ENCODE data around the gene TYW1.
"Not testable (repeated sequence)": the region's sequence is repeated elsewhere in the genome, so short reads cannot be mapped to it uniquely, and the experiment has no call there.

TYW1 gene

GRCh38 chr7:67045496-67045995, 48.9 kb downstream of the TYW1 start:
- Histone ChIP-seq H3K9ac (ENCODE audit: low read length) (no peak overlapping the region), H3K4me2 (ENCODE audit: low read length) (no peak overlapping the region), H3K27me3 (ENCODE audit: insufficient read depth, low read length) (no peaks in the 10 kb centered on the region), H4K12ac (ENCODE audit: low read depth, low read length) (no peak overlapping the region), H3K9me3 (ENCODE audit: insufficient read depth, low read depth, low read length) (no peaks in the 10 kb centered on the region), H3K14ac (ENCODE audit: low read length) (no peak overlapping the region), H4K91ac (ENCODE audit: low read depth, low read length) (no peak overlapping the region), H3K79me2 (ENCODE audit: control insufficient read depth, insufficient read depth, low read length, poor library complexity) (no peaks in the 10 kb centered on the region), H3K27ac (ENCODE audit: low read depth, low read length) (no peak overlapping the region), H2AFZ (ENCODE audit: insufficient read depth, low read length, poor library complexity) (no peak overlapping the region), H3K79me1 (ENCODE audit: low read length) (no peaks in the 10 kb centered on the region), H3K36me3 (ENCODE audit: control insufficient read depth in 1 of 2, insufficient read depth in 2 of 2, low read length in 2 of 2) (peaks cover 0 to 2% of the 10 kb centered on the region in 2 experiments), H2BK12ac (ENCODE audit: low read length) (no peak overlapping the region), H3K18ac (ENCODE audit: low read length) (no peak overlapping the region), H3K4me3 (ENCODE audit: low read depth, low read length) (no peak overlapping the region), H3K4me1 (ENCODE audit: control insufficient read depth in 1 of 2, insufficient read depth in 2 of 2, low read length in 2 of 2) (no peaks in the 10 kb centered on the region), H3K4ac (ENCODE audit: low read depth, low read length) (no peak overlapping the region), H2AK5ac (ENCODE audit: low read length) (no peak overlapping the region), H2BK120ac (ENCODE audit: insufficient read depth, low read length, poor library complexity) (no peak overlapping the region), H3K23ac (ENCODE audit: low read length) (no peak overlapping the region), H2BK5ac (ENCODE audit: low read depth, low read length, poor library complexity) (no peak overlapping the region), H4K8ac (ENCODE audit: low read depth, low read length) (no peak overlapping the region)
- no peak for DNase-seq
- no CpG with 5 or more reads among the region's 4 CpGs for WGBS (ENCODE audit: extremely low coverage, insufficient coverage, insufficient read length)

- not testable (repeated sequence) for H3K79me2 ChIP-seq (ENCODE audit: control insufficient read depth, insufficient read depth, low read length, poor library complexity); H3K23ac ChIP-seq (ENCODE audit: low read length); H3K27me3 ChIP-seq (ENCODE audit: insufficient read depth, low read length); H3K9ac ChIP-seq (ENCODE audit: low read length); H3K36me3 ChIP-seq (ENCODE audit: control insufficient read depth in 1 of 2, insufficient read depth in 2 of 2, low read length in 2 of 2); H2BK12ac ChIP-seq (ENCODE audit: low read length); H3K4ac ChIP-seq (ENCODE audit: low read depth, low read length); H2BK120ac ChIP-seq (ENCODE audit: insufficient read depth, low read length, poor library complexity); H3K4me3 ChIP-seq (ENCODE audit: low read depth, low read length); H3K27ac ChIP-seq (ENCODE audit: low read depth, low read length); H4K91ac ChIP-seq (ENCODE audit: low read depth, low read length); H3K4me1 ChIP-seq (ENCODE audit: control insufficient read depth in 1 of 2, insufficient read depth in 2 of 2, low read length in 2 of 2); H4K8ac ChIP-seq (ENCODE audit: low read depth, low read length); H3K4me2 ChIP-seq (ENCODE audit: low read length); H2AFZ ChIP-seq (ENCODE audit: insufficient read depth, low read length, poor library complexity); H3K18ac ChIP-seq (ENCODE audit: low read length); DNase-seq; H4K12ac ChIP-seq (ENCODE audit: low read depth, low read length); H3K14ac ChIP-seq (ENCODE audit: low read length); H3K79me1 ChIP-seq (ENCODE audit: low read length); H2AK5ac ChIP-seq (ENCODE audit: low read length); H2BK5ac ChIP-seq (ENCODE audit: low read depth, low read length, poor library complexity); H3K9me3 ChIP-seq (ENCODE audit: insufficient read depth, low read depth, low read length)
- no CpG with 5 or more reads among the region's 2 CpGs for WGBS (ENCODE audit: extremely low coverage, insufficient coverage, insufficient read length)
Observed at GRCh38 chr7:67046819-67047218, 50.2 kb downstream of the TYW1 start.

GRCh38 chr7:67049908-67050307, 53.3 kb downstream of the TYW1 start:
- H3K9ac ChIP-seq (ENCODE audit: low read length); H4K91ac ChIP-seq (ENCODE audit: low read depth, low read length); H4K8ac ChIP-seq (ENCODE audit: low read depth, low read length); H2AFZ ChIP-seq (ENCODE audit: insufficient read depth, low read length, poor library complexity); H3K79me2 ChIP-seq (ENCODE audit: control insufficient read depth, insufficient read depth, low read length, poor library complexity); H3K79me1 ChIP-seq (ENCODE audit: low read length); H3K14ac ChIP-seq (ENCODE audit: low read length); H3K4me1 ChIP-seq (ENCODE audit: control insufficient read depth in 1 of 2, insufficient read depth in 2 of 2, low read length in 2 of 2); H2BK12ac ChIP-seq (ENCODE audit: low read length); H3K27ac ChIP-seq (ENCODE audit: low read depth, low read length); H2BK120ac ChIP-seq (ENCODE audit: insufficient read depth, low read length, poor library complexity); H3K18ac ChIP-seq (ENCODE audit: low read length); H3K9me3 ChIP-seq (ENCODE audit: insufficient read depth, low read depth, low read length); H4K12ac ChIP-seq (ENCODE audit: low read depth, low read length); H2BK5ac ChIP-seq (ENCODE audit: low read depth, low read length, poor library complexity); H2AK5ac ChIP-seq (ENCODE audit: low read length); H3K4me2 ChIP-seq (ENCODE audit: low read length); H3K4ac ChIP-seq (ENCODE audit: low read depth, low read length); H3K23ac ChIP-seq (ENCODE audit: low read length); H3K27me3 ChIP-seq (ENCODE audit: insufficient read depth, low read length); H3K36me3 ChIP-seq (ENCODE audit: control insufficient read depth in 1 of 2, insufficient read depth in 2 of 2, low read length in 2 of 2); H3K4me3 ChIP-seq (ENCODE audit: low read depth, low read length): not testable (repeated sequence)
- peak in 1 of 2 donors; percentile 55 for DNase-seq
- no CpG with 5 or more reads among the region's 2 CpGs for WGBS (ENCODE audit: extremely low coverage, insufficient coverage, insufficient read length)

- H3K23ac ChIP-seq (ENCODE audit: low read length); H3K9me3 ChIP-seq (ENCODE audit: insufficient read depth, low read depth, low read length); DNase-seq; H3K4me2 ChIP-seq (ENCODE audit: low read length); H3K4me3 ChIP-seq (ENCODE audit: low read depth, low read length); H3K36me3 ChIP-seq (ENCODE audit: control insufficient read depth in 1 of 2, insufficient read depth in 2 of 2, low read length in 2 of 2); H3K27ac ChIP-seq (ENCODE audit: low read depth, low read length); H3K79me1 ChIP-seq (ENCODE audit: low read length); H4K12ac ChIP-seq (ENCODE audit: low read depth, low read length); H3K27me3 ChIP-seq (ENCODE audit: insufficient read depth, low read length); H4K91ac ChIP-seq (ENCODE audit: low read depth, low read length); H3K4me1 ChIP-seq (ENCODE audit: control insufficient read depth in 1 of 2, insufficient read depth in 2 of 2, low read length in 2 of 2); H3K79me2 ChIP-seq (ENCODE audit: control insufficient read depth, insufficient read depth, low read length, poor library complexity); H4K8ac ChIP-seq (ENCODE audit: low read depth, low read length); H3K14ac ChIP-seq (ENCODE audit: low read length); H2AFZ ChIP-seq (ENCODE audit: insufficient read depth, low read length, poor library complexity); H3K9ac ChIP-seq (ENCODE audit: low read length); H2BK12ac ChIP-seq (ENCODE audit: low read length); H3K4ac ChIP-seq (ENCODE audit: low read depth, low read length); H2BK5ac ChIP-seq (ENCODE audit: low read depth, low read length, poor library complexity); H2AK5ac ChIP-seq (ENCODE audit: low read length); H3K18ac ChIP-seq (ENCODE audit: low read length); H2BK120ac ChIP-seq (ENCODE audit: insufficient read depth, low read length, poor library complexity): not testable (repeated sequence)
- no CpG with 5 or more reads among the region's 2 CpGs for WGBS (ENCODE audit: extremely low coverage, insufficient coverage, insufficient read length)
Observed at GRCh38 chr7:67052161-67052560, 55.5 kb downstream of the TYW1 start.

All from trophoblast cell (in vitro differentiated cells and primary cell).